Activated naive CD4-positive, alpha-beta T cell treated with Interleukin-2 at 50 U/mL for 16 hours (primary cell): ENCODE results near the gene S100A9.
"Not testable (repeated sequence)": the region's sequence is repeated elsewhere in the genome, so short reads cannot be mapped to it uniquely, and the experiment has no call there.

ENCODE experiments used
- DNase-seq: peaks from one replicate; pipeline ENCODE4 v3.0.0-alpha.2; 2020

The S100A9 gene

GRCh38 chr1:153357853-153358690, at the start of gene S100A9:
Gene S100A9 (plus strand): TSS chr1:153357854. CDS start chr1:153358284, 430 bp downstream.
- DNase-seq, result no peak

GRCh38 chr1:153308540-153308939, 49.1 kb upstream of the S100A9 start:
- DNase-seq, result no peak

GRCh38 chr1:153309441-153309840, 48.2 kb upstream of the S100A9 start:
- DNase-seq, result no peak

GRCh38 chr1:153310526-153310925, 47.1 kb upstream of the S100A9 start:
- no peak for DNase-seq

- DNase-seq, result no peak
Measured at GRCh38 chr1:153312570-153313186, 45.0 kb upstream of the S100A9 start, which contains the start of gene PGLYRP3. Gene PGLYRP3 (minus strand): TSS chr1:153312952. CDS start chr1:153310665, 2,287 bp downstream.

GRCh38 chr1:153313288-153313687, 44.4 kb upstream of the S100A9 start:
- no peak for DNase-seq

- not testable (repeated sequence) for DNase-seq
Measured at GRCh38 chr1:153314388-153314787, 43.3 kb upstream of the S100A9 start.

- DNase-seq, result not testable (repeated sequence)
Measured at GRCh38 chr1:153316013-153316412, 41.6 kb upstream of the S100A9 start.

- DNase-seq, result not testable (repeated sequence)
Measured at GRCh38 chr1:153318145-153318544, 39.5 kb upstream of the S100A9 start.

- DNase-seq, result no peak
Measured at GRCh38 chr1:153322568-153322967, 35.1 kb upstream of the S100A9 start.

- no peak for DNase-seq
Measured at GRCh38 chr1:153324912-153325311, 32.7 kb upstream of the S100A9 start.

- DNase-seq, result no peak
Measured at GRCh38 chr1:153333902-153334301, 23.8 kb upstream of the S100A9 start.

- no peak for DNase-seq
Measured at GRCh38 chr1:153336650-153337049, 21.0 kb upstream of the S100A9 start.

- DNase-seq, result no peak
Measured at GRCh38 chr1:153337980-153338853, 19.4 kb upstream of the S100A9 start.

- DNase-seq, result no peak
Measured at GRCh38 chr1:153339802-153340201, 17.9 kb upstream of the S100A9 start.

GRCh38 chr1:153340356-153340755, 17.3 kb upstream of the S100A9 start:
- no peak for DNase-seq

GRCh38 chr1:153341431-153341934, 16.2 kb upstream of the S100A9 start:
- no peak for DNase-seq

GRCh38 chr1:153342178-153342577, 15.5 kb upstream of the S100A9 start:
- DNase-seq, result no peak

GRCh38 chr1:153343040-153343681, 14.5 kb upstream of the S100A9 start:
- DNase-seq, result no peak

- no peak for DNase-seq
Measured at GRCh38 chr1:153343811-153344717, 13.6 kb upstream of the S100A9 start.

GRCh38 chr1:153344718-153345025, 13.0 kb upstream of the S100A9 start:
- DNase-seq, result no peak
